Measurements from ENCODE around the gene TSHZ1. TPM values are rescaled to one million over a fixed set of nuclear protein-coding genes. Genes with fewer than 3 reads are reported as not detected.

TSHZ1 gene, protein sequence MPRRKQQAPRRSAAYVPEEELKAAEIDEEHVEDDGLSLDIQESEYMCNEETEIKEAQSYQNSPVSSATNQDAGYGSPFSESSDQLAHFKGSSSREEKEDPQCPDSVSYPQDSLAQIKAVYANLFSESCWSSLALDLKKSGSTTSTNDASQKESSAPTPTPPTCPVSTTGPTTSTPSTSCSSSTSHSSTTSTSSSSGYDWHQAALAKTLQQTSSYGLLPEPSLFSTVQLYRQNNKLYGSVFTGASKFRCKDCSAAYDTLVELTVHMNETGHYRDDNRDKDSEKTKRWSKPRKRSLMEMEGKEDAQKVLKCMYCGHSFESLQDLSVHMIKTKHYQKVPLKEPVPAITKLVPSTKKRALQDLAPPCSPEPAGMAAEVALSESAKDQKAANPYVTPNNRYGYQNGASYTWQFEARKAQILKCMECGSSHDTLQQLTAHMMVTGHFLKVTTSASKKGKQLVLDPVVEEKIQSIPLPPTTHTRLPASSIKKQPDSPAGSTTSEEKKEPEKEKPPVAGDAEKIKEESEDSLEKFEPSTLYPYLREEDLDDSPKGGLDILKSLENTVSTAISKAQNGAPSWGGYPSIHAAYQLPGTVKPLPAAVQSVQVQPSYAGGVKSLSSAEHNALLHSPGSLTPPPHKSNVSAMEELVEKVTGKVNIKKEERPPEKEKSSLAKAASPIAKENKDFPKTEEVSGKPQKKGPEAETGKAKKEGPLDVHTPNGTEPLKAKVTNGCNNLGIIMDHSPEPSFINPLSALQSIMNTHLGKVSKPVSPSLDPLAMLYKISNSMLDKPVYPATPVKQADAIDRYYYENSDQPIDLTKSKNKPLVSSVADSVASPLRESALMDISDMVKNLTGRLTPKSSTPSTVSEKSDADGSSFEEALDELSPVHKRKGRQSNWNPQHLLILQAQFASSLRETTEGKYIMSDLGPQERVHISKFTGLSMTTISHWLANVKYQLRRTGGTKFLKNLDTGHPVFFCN (N-terminal part only)
- 2.6 and 2.8 TPM in 2 replicates for polyA plus RNA-seq (2012; rRNA removed)
- polyA plus RNA-seq (2012; cell fraction: cytosol; rRNA removed), result 2.5 and 3.0 TPM in 2 replicates
- 3.4 and 3.5 TPM in 2 replicates for polyA plus RNA-seq (2012; cell fraction: nucleus; rRNA removed)

GRCh38 chr18:75210274-75211001 lies at the start of gene TSHZ1:
Gene TSHZ1, plus strand, starts transcription at chr18:75210797. Its CDS starts 1,080 bp downstream, at chr18:75211877.
- 4% methylated on average over 15 of the region's 15 CpGs for WGBS (ENCODE audit: low lambda C conversion rate)
- H3K4me2 ChIP-seq, result peak within 1 kb of the TSS; percentile 95
- TF ChIP-seq GABPA (IDR thresholded peaks at IDR 0.05; ENCODE audit: low read depth) (0 out of 2 replicates have a peak, but pooled peaks have one; percentile 9), RCOR1 (IDR thresholded peaks at IDR 0.05; ENCODE audit: low read length) (0 out of 2 replicates have a peak, but pooled peaks have one; percentile 14), IRF3 (IDR thresholded peaks at IDR 0.05; ENCODE audit: low read depth, low read length) (no peak), TCF12 (IDR thresholded peaks at IDR 0.05) (peak; percentile 15; the same call in 1 of the 2 replicates), TAF1 (IDR thresholded peaks at IDR 0.05; ENCODE audit: borderline replicate concordance, low read depth, low read length) (peak; percentile 83), POLR2AphosphoS5 (IDR thresholded peaks at IDR 0.05; ENCODE audit: low read depth, low read length) (peak; percentile 73), NFIC (IDR thresholded peaks at IDR 0.05; ENCODE audit: borderline replicate concordance) (no peak), TEAD4 (IDR thresholded peaks at IDR 0.05; ENCODE audit: borderline replicate concordance, insufficient read depth) (no peak), USF1 (IDR thresholded peaks at IDR 0.05; ENCODE audit: borderline replicate concordance, low read depth) (no peak), RXRA (IDR thresholded peaks at IDR 0.05; ENCODE audit: borderline replicate concordance, low read depth) (no peak), FOXM1 (IDR thresholded peaks at IDR 0.05; ENCODE audit: low read depth) (no peak), FOXJ3 (CRISPR knock-in tag; IDR thresholded peaks at IDR 0.05) (no peak), GATA2 (CRISPR knock-in tag; IDR thresholded peaks at IDR 0.05) (no peak), JUND (IDR thresholded peaks at IDR 0.05) (0 out of 2 replicates have a peak, but pooled peaks have one; percentile 3), FOSL2 (IDR thresholded peaks at IDR 0.05; ENCODE audit: borderline replicate concordance, low read depth) (no peak), RFX5 (IDR thresholded peaks at IDR 0.05; ENCODE audit: low read length) (no peak), YY1 (IDR thresholded peaks at IDR 0.05; ENCODE audit: low read depth) (peak; percentile 45; the same call in 1 of the 2 replicates), ELF1 (IDR thresholded peaks at IDR 0.05) (no peak), MXI1 (IDR thresholded peaks at IDR 0.05; ENCODE audit: low read depth, low read length) (peak; percentile 17)
- TF ChIP-seq, protein P1, sequence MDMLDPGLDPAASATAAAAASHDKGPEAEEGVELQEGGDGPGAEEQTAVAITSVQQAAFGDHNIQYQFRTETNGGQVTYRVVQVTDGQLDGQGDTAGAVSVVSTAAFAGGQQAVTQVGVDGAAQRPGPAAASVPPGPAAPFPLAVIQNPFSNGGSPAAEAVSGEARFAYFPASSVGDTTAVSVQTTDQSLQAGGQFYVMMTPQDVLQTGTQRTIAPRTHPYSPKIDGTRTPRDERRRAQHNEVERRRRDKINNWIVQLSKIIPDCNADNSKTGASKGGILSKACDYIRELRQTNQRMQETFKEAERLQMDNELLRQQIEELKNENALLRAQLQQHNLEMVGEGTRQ (IDR thresholded peaks at IDR 0.05; ENCODE audit: borderline replicate concordance, low read depth, low read length), result no peak
- TF ChIP-seq, protein P2, sequence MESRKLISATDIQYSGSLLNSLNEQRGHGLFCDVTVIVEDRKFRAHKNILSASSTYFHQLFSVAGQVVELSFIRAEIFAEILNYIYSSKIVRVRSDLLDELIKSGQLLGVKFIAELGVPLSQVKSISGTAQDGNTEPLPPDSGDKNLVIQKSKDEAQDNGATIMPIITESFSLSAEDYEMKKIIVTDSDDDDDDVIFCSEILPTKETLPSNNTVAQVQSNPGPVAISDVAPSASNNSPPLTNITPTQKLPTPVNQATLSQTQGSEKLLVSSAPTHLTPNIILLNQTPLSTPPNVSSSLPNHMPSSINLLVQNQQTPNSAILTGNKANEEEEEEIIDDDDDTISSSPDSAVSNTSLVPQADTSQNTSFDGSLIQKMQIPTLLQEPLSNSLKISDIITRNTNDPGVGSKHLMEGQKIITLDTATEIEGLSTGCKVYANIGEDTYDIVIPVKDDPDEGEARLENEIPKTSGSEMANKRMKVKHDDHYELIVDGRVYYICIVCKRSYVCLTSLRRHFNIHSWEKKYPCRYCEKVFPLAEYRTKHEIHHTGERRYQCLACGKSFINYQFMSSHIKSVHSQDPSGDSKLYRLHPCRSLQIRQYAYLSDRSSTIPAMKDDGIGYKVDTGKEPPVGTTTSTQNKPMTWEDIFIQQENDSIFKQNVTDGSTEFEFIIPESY (IDR thresholded peaks at IDR 0.05; ENCODE audit: borderline replicate concordance, low read depth), result no peak
- TF ChIP-seq, protein P3, sequence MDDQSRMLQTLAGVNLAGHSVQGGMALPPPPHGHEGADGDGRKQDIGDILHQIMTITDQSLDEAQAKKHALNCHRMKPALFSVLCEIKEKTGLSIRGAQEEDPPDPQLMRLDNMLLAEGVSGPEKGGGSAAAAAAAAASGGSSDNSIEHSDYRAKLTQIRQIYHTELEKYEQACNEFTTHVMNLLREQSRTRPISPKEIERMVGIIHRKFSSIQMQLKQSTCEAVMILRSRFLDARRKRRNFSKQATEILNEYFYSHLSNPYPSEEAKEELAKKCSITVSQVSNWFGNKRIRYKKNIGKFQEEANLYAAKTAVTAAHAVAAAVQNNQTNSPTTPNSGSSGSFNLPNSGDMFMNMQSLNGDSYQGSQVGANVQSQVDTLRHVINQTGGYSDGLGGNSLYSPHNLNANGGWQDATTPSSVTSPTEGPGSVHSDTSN (IDR thresholded peaks at IDR 0.05), result peak; percentile 91
- TF ChIP-seq, protein P4, sequence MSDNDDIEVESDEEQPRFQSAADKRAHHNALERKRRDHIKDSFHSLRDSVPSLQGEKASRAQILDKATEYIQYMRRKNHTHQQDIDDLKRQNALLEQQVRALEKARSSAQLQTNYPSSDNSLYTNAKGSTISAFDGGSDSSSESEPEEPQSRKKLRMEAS (IDR thresholded peaks at IDR 0.05; ENCODE audit: low read depth), result peak; percentile 21; the same call in 1 of the 2 replicates

More at GRCh38 chr18:75210274-75211001, at the start of gene TSHZ1:
- Histone ChIP-seq H3K4me3 (ENCODE audit: low read depth in 2 of 2, low read length in 1 of 2) (peak within 1 kb of the TSS; percentile 90 to 98), H3F3A (replicated peaks; ENCODE audit: insufficient read depth) (peaks cover 20% of the 10 kb centered on the region), H3K4me1 (ENCODE audit: control insufficient read depth in 1 of 2, insufficient read depth in 2 of 2, low read depth in 1 of 2, low read length in 1 of 2) (peaks cover 18 to 31% of the 10 kb centered on the region in 2 experiments; a peak in 3 of 4 replicates), H3K9me3 (no peaks in the 10 kb centered on the region), H3K27ac (ENCODE audit: low read depth in 2 of 2, low read length in 1 of 2) (peak within 1 kb of the TSS; percentile 82 to 97), H3K9me2 (no peaks in the 10 kb centered on the region), H3K79me2 (ENCODE audit: insufficient read depth) (peaks cover 56% of the 10 kb centered on the region), H4K20me1 (ENCODE audit: insufficient read depth) (peaks cover 11% of the 10 kb centered on the region), H3K27me3 (ENCODE audit: insufficient read depth) (no peaks in the 10 kb centered on the region), H3K36me3 (replicated peaks in 1 of 2; ENCODE audit: control insufficient read depth in 1 of 2, insufficient read depth in 2 of 2, low read length in 1 of 2) (no peaks in the 10 kb centered on the region), H3K9ac (peak within 1 kb of the TSS; percentile 84; the same call in 1 of the 2 replicates), H2AFZ (ENCODE audit: low read depth) (peak within 1 kb of the TSS; percentile 95)
- ChIA-PET CTCF (interaction anchor here (0.6 to 2.4 kb wide), 8 partner anchors 18 to 1064 kb away, joined by 3 to 10 read pairs (median 4); no protein-coding TSS in a partner anchor), POLR2A (interaction anchor here (0.6 to 0.7 kb wide), 2 partner anchors 45 to 277 kb away, joined by 3 to 4 read pairs; no protein-coding TSS in a partner anchor)
- DNase-seq, result peak; percentile 79

Data from SK-N-SH (cell line).